GM03348 (cell line): ENCODE results near the gene IGFN1.
A peak's percentile ranks its signal among the peaks of the same experiment; 100 is the strongest.
"Not testable (repeated sequence)": the region's sequence is repeated elsewhere in the genome, so short reads cannot be mapped to it uniquely, and the experiment has no call there.

Experiments
- DNase-seq: peaks from one replicate; pipeline ENCODE4 v3.0.0; 2012; ENCODE audit warnings: low spot score

The IGFN1 gene

GRCh38 chr1:201217851-201218250, 27.2 kb downstream of the IGFN1 start:
- no peak for DNase-seq

- no peak for DNase-seq
Observed at GRCh38 chr1:201218409-201218808, 27.8 kb downstream of the IGFN1 start.

GRCh38 chr1:201219481-201220387, 29.1 kb downstream of the IGFN1 start:
- DNase-seq = no peak

GRCh38 chr1:201220388-201220715, 29.7 kb downstream of the IGFN1 start:
- no peak for DNase-seq

GRCh38 chr1:201221201-201221846, 30.7 kb downstream of the IGFN1 start:
- no peak for DNase-seq

- no peak for DNase-seq
Observed at GRCh38 chr1:201222125-201222524, 31.5 kb downstream of the IGFN1 start.

GRCh38 chr1:201223852-201224665, 33.4 kb downstream of the IGFN1 start:
- no peak for DNase-seq

GRCh38 chr1:201224666-201225370, 34.2 kb downstream of the IGFN1 start:
- DNase-seq = no peak

GRCh38 chr1:201226178-201226514, 35.5 kb downstream of the IGFN1 start:
- peak; percentile 1 for DNase-seq

GRCh38 chr1:201226859-201227488, 36.4 kb downstream of the IGFN1 start:
- peak; percentile 3 for DNase-seq

GRCh38 chr1:201228011-201228983, 37.7 kb downstream of the IGFN1 start:
- DNase-seq = no peak

GRCh38 chr1:201229095-201229494, 38.5 kb downstream of the IGFN1 start:
- DNase-seq = peak; percentile 1

GRCh38 chr1:201229771-201230635, 39.4 kb downstream of the IGFN1 start:
- peak; percentile 69 for DNase-seq

GRCh38 chr1:201230676-201231075, 40.1 kb downstream of the IGFN1 start:
- no peak for DNase-seq

- not testable (repeated sequence) for DNase-seq
Observed at GRCh38 chr1:201239646-201240045, 49.0 kb downstream of the IGFN1 start.

GRCh38 chr1:201240171-201240570, 49.5 kb downstream of the IGFN1 start:
- no peak for DNase-seq

GRCh38 chr1:201241736-201242135, 51.1 kb downstream of the IGFN1 start:
- DNase-seq = no peak

GRCh38 chr1:201245082-201245481, 54.5 kb downstream of the IGFN1 start:
- DNase-seq = no peak
